Activated naive CD4-positive, alpha-beta T cell treated with anti-CD3 and anti-CD28 coated beads, Interleukin-2, amount 50 U/mL, for 24 hours (primary cell): ENCODE results near the gene SEPTIN10.
A peak's percentile ranks its signal among the peaks of the same experiment; 100 is the strongest.
"Not testable (repeated sequence)": the region's sequence is repeated elsewhere in the genome, so short reads cannot be mapped to it uniquely, and the experiment has no call there.

Experiments used
- H3K27ac Mint-ChIP-seq: one replicate; pipeline ENCODE4 v1.8.0; 2021; ENCODE audit warnings: mild to moderate bottlenecking, mixed read lengths
- H3K27me3 Mint-ChIP-seq: one replicate; pipeline ENCODE4 v1.8.0; 2021; ENCODE audit warnings: mixed read lengths
- H3K36me3 Mint-ChIP-seq: one replicate; pipeline ENCODE4 v1.8.0; 2021; ENCODE audit warnings: mixed read lengths
- H3K4me1 Mint-ChIP-seq: one replicate; pipeline ENCODE4 v1.8.0; 2021; ENCODE audit warnings: mixed read lengths
- H3K4me3 Mint-ChIP-seq: one replicate; pipeline ENCODE4 v1.8.0; 2021; ENCODE audit warnings: mild to moderate bottlenecking, mixed read lengths
- H3K9me3 Mint-ChIP-seq: one replicate; pipeline ENCODE4 v1.8.0; 2021; ENCODE audit warnings: mixed read lengths

The SEPTIN10 gene

GRCh38 chr2:109613922-109614714 lies at the start of gene SEPTIN10, which contains the start of gene SOWAHC:
TSS of gene SEPTIN10 (minus strand) at chr2:109613966. CDS start at chr2:109613827, 139 bp downstream.
TSS of gene SOWAHC (plus strand) at chr2:109614364. CDS start at chr2:109614490, 126 bp downstream.
- peak within 1 kb of the TSS; percentile 55 for H3K27ac Mint-ChIP-seq
- H3K4me1 Mint-ChIP-seq = peaks cover 13% of the 10 kb centered on the region
- peak within 1 kb of the TSS; percentile 91 for H3K4me3 Mint-ChIP-seq

DNA sequence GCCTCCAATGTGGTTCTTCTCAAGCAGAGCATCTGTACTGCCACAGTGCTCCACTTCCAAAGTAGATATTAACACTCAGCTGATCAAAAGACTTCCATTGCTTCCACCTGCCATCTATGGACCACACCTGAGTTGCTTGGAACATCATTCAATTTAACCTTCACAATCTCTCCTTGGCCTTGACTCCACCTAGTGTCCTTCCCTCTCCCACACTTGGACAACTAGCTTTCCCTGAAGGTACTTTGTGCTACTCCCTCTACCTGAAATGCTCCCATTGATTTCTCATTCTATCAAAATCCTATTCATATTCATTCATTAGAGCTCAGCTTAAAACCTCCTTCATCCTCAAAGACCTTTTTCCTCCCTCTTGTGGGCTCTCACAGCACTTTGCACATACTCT lies 49.1 kb upstream of the SEPTIN10 start:
- Mint-ChIP-seq H3K4me1 (no peaks in the 10 kb centered on the region), H3K4me3 (no peak overlapping the region), H3K27me3 (peaks cover 5% of the 10 kb centered on the region), H3K9me3 (no peaks in the 10 kb centered on the region), H3K27ac (no peak overlapping the region), H3K36me3 (no peaks in the 10 kb centered on the region)

More at GRCh38 chr2:109613922-109614714, at the start of gene SEPTIN10, which contains the start of gene SOWAHC:
- H3K36me3 Mint-ChIP-seq = peaks cover 2% of the 10 kb centered on the region
- H3K27me3 Mint-ChIP-seq = peaks cover 46% of the 10 kb centered on the region
- H3K9me3 Mint-ChIP-seq = peaks cover 10% of the 10 kb centered on the region

DNA sequence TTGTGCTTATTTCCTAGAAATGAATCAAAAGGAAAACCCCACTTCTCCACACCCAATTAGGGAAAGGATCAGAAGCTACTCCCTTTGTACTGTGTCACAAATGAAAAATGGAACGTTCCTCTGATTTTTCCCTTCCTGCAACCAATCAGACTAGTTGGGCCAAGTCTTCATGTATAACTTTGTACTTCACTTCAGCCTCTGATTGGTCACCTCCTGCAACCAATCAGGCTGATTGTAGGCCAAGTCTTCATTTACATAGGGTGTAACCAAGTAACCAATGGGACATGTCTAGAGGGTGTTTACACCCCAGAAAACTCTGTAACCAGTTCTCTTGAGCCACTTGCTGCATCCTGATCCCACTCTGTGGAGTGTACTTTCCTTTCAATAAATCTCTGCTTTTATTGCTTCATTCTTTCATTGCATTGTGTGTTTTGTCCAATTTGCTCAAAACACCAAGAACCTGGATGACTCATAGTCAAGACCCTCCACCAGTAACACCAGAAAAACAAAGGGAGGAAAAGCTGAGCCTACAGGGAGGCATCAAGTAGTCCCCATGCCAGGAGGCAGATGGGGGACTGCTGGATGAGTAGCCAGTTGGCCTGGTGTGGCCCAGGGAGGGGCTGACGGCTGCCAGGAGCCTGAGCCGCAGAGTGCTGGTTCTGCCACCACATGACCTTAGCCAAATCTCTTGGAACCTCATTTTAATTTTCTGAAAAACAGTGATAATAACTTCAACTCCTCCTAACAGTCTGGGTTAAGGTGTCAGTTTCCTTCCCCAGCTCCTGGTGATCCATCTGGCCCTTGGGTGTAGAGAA lies 46.5 kb upstream of the SEPTIN10 start:
- H3K27ac Mint-ChIP-seq = no peak overlapping the region
- H3K4me1 Mint-ChIP-seq = no peaks in the 10 kb centered on the region
- H3K9me3 Mint-ChIP-seq = no peaks in the 10 kb centered on the region
- H3K36me3 Mint-ChIP-seq = no peaks in the 10 kb centered on the region
- no peak overlapping the region for H3K4me3 Mint-ChIP-seq
- H3K27me3 Mint-ChIP-seq = peaks cover 5% of the 10 kb centered on the region

DNA sequence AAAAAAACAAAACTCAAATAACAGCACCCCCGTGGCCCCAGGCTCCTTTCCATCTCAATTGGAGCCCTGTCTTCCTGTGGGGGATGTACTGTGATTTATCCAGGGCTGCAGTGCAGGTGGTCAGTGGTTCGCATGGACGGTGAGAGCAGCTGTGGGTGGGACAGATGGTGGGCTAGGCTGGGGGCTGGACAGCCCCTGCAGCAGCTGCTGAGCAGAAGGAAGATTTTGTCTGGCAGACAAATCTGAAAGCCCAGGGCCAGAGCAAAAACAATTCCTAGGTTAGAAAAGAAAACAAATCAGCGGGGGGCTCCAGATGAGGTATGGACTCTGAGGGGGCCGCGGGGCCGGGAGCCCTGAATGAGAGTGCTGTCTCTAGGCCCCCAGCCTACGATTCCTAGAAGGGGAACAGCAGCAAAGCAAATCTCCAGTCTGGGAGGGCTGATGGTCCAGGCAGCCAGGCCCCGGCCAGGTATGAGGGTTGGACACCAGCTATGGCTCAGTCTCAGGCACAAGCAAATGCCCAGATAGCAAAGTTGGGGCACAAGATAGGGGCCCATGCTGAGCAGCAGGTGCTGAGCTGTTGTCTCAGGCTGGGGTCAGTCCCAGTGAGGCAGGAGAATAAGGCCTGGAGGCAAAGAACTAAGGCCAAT lies 45.8 kb upstream of the SEPTIN10 start:
- no peaks in the 10 kb centered on the region for H3K9me3 Mint-ChIP-seq
- H3K4me1 Mint-ChIP-seq = no peaks in the 10 kb centered on the region
- no peak overlapping the region for H3K4me3 Mint-ChIP-seq
- no peaks in the 10 kb centered on the region for H3K36me3 Mint-ChIP-seq
- H3K27ac Mint-ChIP-seq = no peak overlapping the region
- peaks cover 4% of the 10 kb centered on the region for H3K27me3 Mint-ChIP-seq

DNA sequence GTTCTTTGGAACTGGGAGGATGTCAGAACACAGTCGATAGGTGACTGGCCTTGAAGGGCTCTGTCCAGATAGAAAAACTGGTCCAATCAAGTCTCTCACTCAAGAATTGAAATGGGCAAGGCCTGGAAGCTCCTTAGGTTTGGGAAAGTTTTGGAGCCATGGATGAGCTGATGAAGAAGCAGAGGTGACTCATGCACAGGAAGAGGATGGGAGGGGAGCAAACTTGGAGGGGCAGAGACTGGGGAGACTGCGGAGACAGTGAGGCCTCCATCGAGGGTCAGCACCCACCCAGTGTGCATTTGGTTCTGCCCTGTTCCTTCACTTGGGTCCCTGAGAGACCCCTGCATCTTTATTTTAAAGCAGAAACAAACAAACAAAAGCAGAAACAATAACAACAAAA lies 41.5 kb upstream of the SEPTIN10 start:
- no peak overlapping the region for H3K27ac Mint-ChIP-seq
- no peaks in the 10 kb centered on the region for H3K4me1 Mint-ChIP-seq
- no peaks in the 10 kb centered on the region for H3K9me3 Mint-ChIP-seq
- H3K36me3 Mint-ChIP-seq = no peaks in the 10 kb centered on the region
- no peak overlapping the region for H3K4me3 Mint-ChIP-seq
- peaks cover 3% of the 10 kb centered on the region for H3K27me3 Mint-ChIP-seq

DNA sequence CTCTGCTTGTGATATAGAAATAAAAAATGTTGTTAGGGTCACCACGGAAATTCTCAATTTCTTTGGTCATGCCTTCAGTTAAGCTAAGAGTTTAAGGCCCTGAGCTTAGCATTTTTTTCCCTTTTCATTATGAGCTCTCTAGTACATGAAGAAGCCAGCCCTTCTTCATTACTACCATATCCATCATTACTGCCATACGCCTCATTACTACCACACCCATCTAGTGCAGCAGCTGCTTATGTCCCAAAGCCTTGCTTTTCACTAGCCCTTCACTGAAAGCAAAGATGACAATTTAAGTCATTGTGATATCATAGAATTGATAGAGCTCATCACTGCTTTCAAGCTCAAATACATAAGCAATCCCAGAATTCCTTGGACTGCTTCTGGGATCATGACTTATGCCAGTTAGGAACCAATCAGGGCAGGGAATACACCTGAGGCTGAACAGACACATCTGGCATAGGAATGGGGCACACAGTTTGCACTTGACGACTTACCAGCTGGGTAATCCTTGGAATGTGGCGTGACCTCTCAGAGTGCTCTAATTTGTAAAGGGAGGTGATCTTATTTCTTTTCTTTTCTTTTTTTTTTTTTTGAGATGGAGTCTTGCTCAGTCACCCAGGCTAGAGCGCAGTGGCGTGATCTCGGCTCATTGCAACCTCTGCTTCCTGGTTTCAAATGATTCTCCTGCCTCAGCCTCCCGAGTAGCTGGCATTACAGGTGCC lies 40.7 kb upstream of the SEPTIN10 start:
- no peaks in the 10 kb centered on the region for H3K4me1 Mint-ChIP-seq
- H3K27me3 Mint-ChIP-seq = peaks cover 3% of the 10 kb centered on the region
- no peak overlapping the region for H3K4me3 Mint-ChIP-seq
- H3K27ac Mint-ChIP-seq = no peak overlapping the region
- no peaks in the 10 kb centered on the region for H3K36me3 Mint-ChIP-seq
- no peaks in the 10 kb centered on the region for H3K9me3 Mint-ChIP-seq

- H3K9me3 Mint-ChIP-seq = no peaks in the 10 kb centered on the region
- peaks cover 3% of the 10 kb centered on the region for H3K27me3 Mint-ChIP-seq
- no peak overlapping the region for H3K4me3 Mint-ChIP-seq
- no peaks in the 10 kb centered on the region for H3K36me3 Mint-ChIP-seq
- no peaks in the 10 kb centered on the region for H3K4me1 Mint-ChIP-seq
- H3K27ac Mint-ChIP-seq = no peak overlapping the region
These were observed 36.2 kb upstream of the SEPTIN10 start for GRCh38 chr2:109649736-109650695.

GRCh38 chr2:109648041-109648527 lies 34.3 kb upstream of the SEPTIN10 start:
- no peaks in the 10 kb centered on the region for H3K4me1 Mint-ChIP-seq
- H3K36me3 Mint-ChIP-seq = no peaks in the 10 kb centered on the region
- H3K9me3 Mint-ChIP-seq = no peaks in the 10 kb centered on the region
- peaks cover 1% of the 10 kb centered on the region for H3K27me3 Mint-ChIP-seq
- H3K4me3 Mint-ChIP-seq = no peak overlapping the region
- no peak overlapping the region for H3K27ac Mint-ChIP-seq

- Mint-ChIP-seq H3K4me1 (no peaks in the 10 kb centered on the region), H3K9me3 (no peaks in the 10 kb centered on the region), H3K27ac (no peak overlapping the region), H3K27me3 (peaks cover 1% of the 10 kb centered on the region), H3K4me3 (no peak overlapping the region), H3K36me3 (no peaks in the 10 kb centered on the region)
These were observed 33.9 kb upstream of the SEPTIN10 start for GRCh38 chr2:109647636-109648035.

DNA sequence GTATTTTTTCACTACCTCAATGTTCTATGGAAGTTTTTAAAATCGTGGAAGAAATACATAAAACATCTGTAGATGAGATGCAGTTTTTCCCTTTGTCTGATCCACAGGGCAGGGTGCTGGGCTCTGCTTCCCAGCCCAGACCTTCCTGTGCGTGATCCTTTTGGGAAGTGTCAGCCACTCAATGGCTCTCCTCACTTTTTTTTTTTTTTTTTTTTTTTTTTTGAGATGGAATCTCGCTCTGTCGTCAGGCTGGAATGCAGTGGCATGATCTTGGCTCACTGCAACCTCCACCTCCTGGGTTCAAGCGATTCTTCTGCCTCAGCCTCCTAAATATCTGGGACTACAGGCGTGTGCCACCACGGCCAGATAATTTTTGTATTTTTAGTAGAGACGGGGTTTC lies 33.2 kb upstream of the SEPTIN10 start:
- Mint-ChIP-seq H3K4me3 (no peak overlapping the region), H3K9me3 (no peaks in the 10 kb centered on the region), H3K27me3 (peaks cover 1% of the 10 kb centered on the region), H3K27ac (no peak overlapping the region), H3K36me3 (no peaks in the 10 kb centered on the region), H3K4me1 (no peaks in the 10 kb centered on the region)

GRCh38 chr2:109645412-109646184 lies 31.8 kb upstream of the SEPTIN10 start:
- no peak overlapping the region for H3K4me3 Mint-ChIP-seq

DNA sequence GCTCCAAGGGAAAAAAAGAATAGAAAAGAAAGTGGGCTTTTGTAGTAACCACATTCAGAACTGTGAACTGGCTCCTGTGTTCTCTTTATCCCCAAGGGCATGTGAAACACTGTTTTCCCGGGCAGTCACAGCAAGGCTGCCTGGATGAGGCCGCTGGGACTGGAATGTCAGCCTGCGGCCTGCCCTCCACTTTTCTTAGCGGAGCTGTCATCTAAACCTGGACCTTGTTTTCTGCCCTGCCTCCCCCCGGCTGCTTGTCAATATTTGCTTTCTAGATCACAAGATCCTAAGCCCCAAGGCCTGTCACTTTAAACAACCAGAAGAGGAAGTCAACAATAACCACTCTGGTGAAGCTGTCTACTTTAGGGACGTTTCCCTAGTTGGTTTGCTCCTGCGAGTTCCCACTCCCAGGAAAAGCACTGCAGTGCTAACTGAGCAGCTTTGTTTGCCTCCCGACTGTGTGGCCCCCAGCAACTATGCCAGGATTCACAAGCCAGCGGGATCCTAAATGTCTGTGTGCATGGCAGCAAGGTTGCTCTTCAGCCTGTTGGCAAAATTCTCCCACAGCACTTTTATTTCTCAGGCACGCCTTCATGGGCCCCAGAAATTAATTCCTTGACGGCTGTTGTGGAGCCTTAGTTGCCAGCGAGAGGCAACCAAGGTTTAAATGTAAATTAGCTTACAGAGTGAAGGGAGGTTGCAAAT lies 31.0 kb upstream of the SEPTIN10 start:
- H3K27me3 Mint-ChIP-seq = peaks cover 2% of the 10 kb centered on the region
- H3K4me3 Mint-ChIP-seq = no peak overlapping the region
- no peaks in the 10 kb centered on the region for H3K9me3 Mint-ChIP-seq
- no peaks in the 10 kb centered on the region for H3K4me1 Mint-ChIP-seq
- no peaks in the 10 kb centered on the region for H3K36me3 Mint-ChIP-seq
- H3K27ac Mint-ChIP-seq = no peak overlapping the region

More at GRCh38 chr2:109645412-109646184, 31.8 kb upstream of the SEPTIN10 start:
- Mint-ChIP-seq H3K27me3 (peaks cover 2% of the 10 kb centered on the region), H3K9me3 (no peaks in the 10 kb centered on the region), H3K27ac (no peak overlapping the region), H3K36me3 (no peaks in the 10 kb centered on the region), H3K4me1 (no peaks in the 10 kb centered on the region)

DNA sequence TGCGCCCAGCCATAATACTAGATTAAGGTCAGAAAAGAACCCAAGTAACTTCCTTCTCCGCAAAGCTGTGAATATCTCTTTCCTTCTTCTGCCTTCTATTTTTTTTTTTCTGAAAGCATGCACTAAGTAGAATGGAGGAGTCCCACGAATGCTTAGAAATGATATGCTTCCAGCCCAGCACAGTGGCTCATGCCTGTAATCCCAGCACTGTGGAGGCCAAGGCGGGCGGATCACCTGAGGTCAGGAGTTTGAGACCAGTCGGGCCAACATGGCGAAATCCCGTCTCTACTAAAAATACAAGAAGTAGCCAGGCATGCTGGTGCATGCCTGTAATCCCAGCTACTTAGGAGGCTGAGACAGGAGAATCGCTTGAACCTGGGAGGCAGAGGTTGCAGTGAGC lies 26.2 kb upstream of the SEPTIN10 start:
- not testable (repeated sequence) for H3K4me3 Mint-ChIP-seq, H3K27me3 Mint-ChIP-seq, H3K27ac Mint-ChIP-seq, H3K4me1 Mint-ChIP-seq, H3K9me3 Mint-ChIP-seq, H3K36me3 Mint-ChIP-seq
